ENCODE data around the gene DBX2.
"Not testable (repeated sequence)": the region's sequence is repeated elsewhere in the genome, so short reads cannot be mapped to it uniquely, and the experiment has no call there.

DBX2 gene

DNA sequence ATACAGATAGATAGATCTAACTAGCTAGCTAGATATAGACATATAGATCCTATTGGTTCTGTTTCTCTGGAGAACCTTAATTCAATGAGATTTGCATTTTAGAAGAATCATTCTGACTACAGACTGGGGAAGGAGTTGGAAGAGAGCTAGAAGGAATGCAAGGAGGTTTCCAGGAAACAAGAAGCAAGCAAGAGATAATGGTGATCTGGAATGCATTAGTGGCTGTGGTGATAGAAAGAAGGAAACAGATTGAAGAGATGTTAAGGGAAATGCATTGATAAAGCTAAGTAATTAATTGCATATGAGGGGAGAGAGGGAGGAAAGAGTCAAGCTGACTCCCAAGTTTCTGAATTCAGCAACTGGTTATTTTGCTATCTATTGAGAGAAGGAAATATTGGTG, 42.7 kb downstream of the DBX2 start:
- DNase-seq, result no peak

GRCh38 chr12:44999355-44999754, 51.5 kb downstream of the DBX2 start:
- no peak for DNase-seq

GRCh38 chr12:44993161-44993560, 57.7 kb downstream of the DBX2 start:
- no peak for DNase-seq

DNA sequence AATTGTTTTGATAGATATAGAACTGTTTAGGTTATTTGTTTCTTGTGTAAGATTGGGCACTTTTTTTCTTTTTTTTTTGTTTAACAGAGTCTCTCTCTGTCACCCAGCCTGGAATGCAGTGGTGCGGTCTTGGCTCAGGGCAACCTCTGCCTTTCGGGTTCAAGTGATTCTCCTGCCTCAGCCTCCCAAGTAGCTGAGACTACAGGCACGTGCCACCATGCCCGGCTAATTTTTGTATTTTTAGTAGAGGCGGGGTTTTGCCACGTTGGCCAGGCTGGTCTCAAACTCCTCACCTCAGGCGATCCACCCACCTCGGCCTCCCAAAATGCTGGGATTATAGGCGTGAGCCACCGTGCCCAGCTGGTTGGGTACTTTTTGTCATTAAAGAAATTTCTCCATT, 66.0 kb downstream of the DBX2 start:
- DNase-seq, result not testable (repeated sequence)

DNA sequence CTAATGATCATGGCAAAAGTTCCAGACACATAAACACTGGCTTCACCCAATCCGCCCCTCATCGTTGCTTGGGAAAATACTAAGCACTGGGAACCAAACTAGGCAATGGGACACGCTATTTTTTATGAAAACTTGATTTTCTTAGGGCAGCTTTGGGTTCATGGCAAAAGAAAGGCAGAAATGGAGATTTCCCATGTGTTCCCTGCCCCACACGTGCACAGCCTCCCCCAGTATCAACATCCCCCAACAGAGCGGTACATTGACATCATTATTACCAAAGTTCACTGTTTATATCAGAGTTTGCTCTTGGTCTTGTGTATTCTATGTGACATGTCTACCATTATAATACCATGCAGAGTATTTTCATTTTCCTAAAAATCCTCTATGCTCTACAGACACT, 71.0 kb downstream of the DBX2 start:
- DNase-seq, result no peak

- DNase-seq, result no peak
Observed at GRCh38 chr12:44976246-44976645, 74.7 kb downstream of the DBX2 start.

- no peak for DNase-seq
Observed at GRCh38 chr12:44972746-44973421, 78.0 kb downstream of the DBX2 start.

- no peak for DNase-seq
Observed at GRCh38 chr12:44968965-44969364, 81.9 kb downstream of the DBX2 start.
